Measurements from ENCODE around the gene STEAP3.

GRCh38 chr2:119266091-119266589 lies 42.5 kb downstream of the STEAP3 start:
- TF ChIP-seq TAF1 (IDR thresholded peaks at IDR 0.05; ENCODE audit: borderline replicate concordance, insufficient read depth, low read length), result no peak
- no peak for TF ChIP-seq POLR2AphosphoS5 (IDR thresholded peaks at IDR 0.05; ENCODE audit: low read depth, low read length)

Measured in PFSK-1 (cell line).